Brain microvascular endothelial cell (primary cell): ENCODE measurements around the gene CYP2D6.
"Not testable (repeated sequence)": the region's sequence is repeated elsewhere in the genome, so short reads cannot be mapped to it uniquely, and the experiment has no call there.

Source experiments
- DNase-seq: peaks from one replicate; pipeline ENCODE4 v3.0.0-alpha.2; 2020
- H3K27ac ChIP-seq: fragments of 250-450 bp; sonication (Bioruptor Pico); 2 replicates; pipeline ENCODE4 v1.5.1; 2020; ENCODE audit warnings: mild to moderate bottlenecking, moderate library complexity
- H3K27me3 ChIP-seq: fragments of 250-450 bp; sonication (Bioruptor Pico); replicated peaks from 2 replicates; pipeline ENCODE4 v1.5.1; 2020; ENCODE audit warnings: mild to moderate bottlenecking
- H3K36me3 ChIP-seq: fragments of 250-450 bp; sonication (Bioruptor Pico); replicated peaks from 2 replicates; pipeline ENCODE4 v1.5.1; 2020; ENCODE audit warnings: mild to moderate bottlenecking
- H3K4me3 ChIP-seq: 2 replicates; pipeline ENCODE4 v1.5.1; 2011; ENCODE audit warnings: low read depth, mild to moderate bottlenecking, control low read depth, low read length, moderate library complexity
- in situ Hi-C: cut with HindIII; loops from 2 replicates; pipeline ENCODE4 v1.10.0; 2017; ENCODE audit warnings: low sequenced_read_pairs, low pct_ligation_motif_present
- TF ChIP-seq, protein P1 (sequence below): IDR thresholded peaks from 2 replicates; pipeline ENCODE4 v1.5.1; 2011; ENCODE audit warnings: low read depth, mild to moderate bottlenecking, moderate library complexity, low read length, control low read depth, inconsistent platforms; ENCODE audit errors: missing control alignments

Gene CYP2D6

DNA sequence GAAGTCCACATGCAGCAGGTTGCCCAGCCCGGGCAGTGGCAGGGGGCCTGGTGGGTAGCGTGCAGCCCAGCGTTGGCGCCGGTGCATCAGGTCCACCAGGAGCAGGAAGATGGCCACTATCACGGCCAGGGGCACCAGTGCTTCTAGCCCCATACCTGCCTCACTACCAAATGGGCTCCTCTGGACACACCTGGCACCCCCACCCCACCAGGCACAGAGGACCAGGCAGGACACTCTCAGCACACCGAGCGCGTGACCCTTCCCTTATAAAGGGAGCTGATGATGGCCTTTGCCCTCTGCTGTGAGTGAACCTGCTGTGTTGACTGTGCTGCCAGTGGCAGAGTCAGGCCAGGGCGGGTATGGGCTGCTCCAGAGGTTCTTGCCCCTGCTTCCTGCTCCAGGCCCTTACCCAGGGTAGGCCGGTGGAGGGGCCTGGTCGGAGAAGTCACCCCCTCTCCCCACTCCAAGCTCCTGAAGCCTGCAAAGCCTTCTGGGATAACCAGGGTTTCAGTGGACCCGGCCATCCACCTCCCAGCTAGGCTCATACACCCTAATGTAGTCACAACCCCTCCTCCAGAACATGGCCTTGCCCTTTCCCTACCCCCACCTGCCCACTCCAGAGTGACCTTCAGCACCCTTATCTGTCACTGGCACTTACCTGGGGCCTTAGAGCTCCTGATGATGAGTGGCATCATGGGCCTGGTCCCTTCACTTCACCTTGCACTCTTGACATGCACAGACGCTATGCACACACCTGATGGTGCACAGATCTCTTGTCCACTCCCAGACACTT lies at the start of gene CYP2D6:
CYP2D6 (minus strand) TSS at position 172 of the 793 bp plus-strand sequence; CDS start at position 153, 19 bp downstream.
- in situ Hi-C loops, H3K4me3 ChIP-seq, DNase-seq, H3K27me3 ChIP-seq, H3K36me3 ChIP-seq, H3K27ac ChIP-seq: not testable (repeated sequence)

DNA sequence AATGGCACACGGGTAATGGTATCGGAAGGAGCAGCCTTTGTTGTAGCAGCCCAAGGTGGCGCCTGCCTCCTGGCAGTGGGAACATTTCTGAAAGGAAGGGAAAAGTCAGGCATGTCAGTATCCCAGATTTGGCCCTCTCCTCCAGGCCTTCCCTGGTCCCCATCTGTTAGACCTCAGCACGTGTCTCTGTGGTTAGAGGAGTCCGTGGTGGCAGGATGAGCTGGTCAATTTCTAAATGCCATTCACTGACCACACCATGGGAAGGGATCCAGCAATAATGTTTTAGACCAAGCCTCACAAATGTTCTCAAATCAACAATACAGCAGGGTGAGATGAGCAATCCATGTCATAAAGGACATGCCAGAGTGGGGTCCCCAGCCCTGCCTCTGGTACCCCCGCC lies 49.0 kb upstream of the CYP2D6 start:
- TF ChIP-seq, protein P1, sequence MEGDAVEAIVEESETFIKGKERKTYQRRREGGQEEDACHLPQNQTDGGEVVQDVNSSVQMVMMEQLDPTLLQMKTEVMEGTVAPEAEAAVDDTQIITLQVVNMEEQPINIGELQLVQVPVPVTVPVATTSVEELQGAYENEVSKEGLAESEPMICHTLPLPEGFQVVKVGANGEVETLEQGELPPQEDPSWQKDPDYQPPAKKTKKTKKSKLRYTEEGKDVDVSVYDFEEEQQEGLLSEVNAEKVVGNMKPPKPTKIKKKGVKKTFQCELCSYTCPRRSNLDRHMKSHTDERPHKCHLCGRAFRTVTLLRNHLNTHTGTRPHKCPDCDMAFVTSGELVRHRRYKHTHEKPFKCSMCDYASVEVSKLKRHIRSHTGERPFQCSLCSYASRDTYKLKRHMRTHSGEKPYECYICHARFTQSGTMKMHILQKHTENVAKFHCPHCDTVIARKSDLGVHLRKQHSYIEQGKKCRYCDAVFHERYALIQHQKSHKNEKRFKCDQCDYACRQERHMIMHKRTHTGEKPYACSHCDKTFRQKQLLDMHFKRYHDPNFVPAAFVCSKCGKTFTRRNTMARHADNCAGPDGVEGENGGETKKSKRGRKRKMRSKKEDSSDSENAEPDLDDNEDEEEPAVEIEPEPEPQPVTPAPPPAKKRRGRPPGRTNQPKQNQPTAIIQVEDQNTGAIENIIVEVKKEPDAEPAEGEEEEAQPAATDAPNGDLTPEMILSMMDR: no peak
- no peak overlapping the region for H3K4me3 ChIP-seq
- H3K27me3 ChIP-seq: no peaks in the 10 kb centered on the region
- DNase-seq: peak; percentile 51
- no peaks in the 10 kb centered on the region for H3K36me3 ChIP-seq
- in situ Hi-C loops: no loop called here
- H3K27ac ChIP-seq: no peak overlapping the region

DNA sequence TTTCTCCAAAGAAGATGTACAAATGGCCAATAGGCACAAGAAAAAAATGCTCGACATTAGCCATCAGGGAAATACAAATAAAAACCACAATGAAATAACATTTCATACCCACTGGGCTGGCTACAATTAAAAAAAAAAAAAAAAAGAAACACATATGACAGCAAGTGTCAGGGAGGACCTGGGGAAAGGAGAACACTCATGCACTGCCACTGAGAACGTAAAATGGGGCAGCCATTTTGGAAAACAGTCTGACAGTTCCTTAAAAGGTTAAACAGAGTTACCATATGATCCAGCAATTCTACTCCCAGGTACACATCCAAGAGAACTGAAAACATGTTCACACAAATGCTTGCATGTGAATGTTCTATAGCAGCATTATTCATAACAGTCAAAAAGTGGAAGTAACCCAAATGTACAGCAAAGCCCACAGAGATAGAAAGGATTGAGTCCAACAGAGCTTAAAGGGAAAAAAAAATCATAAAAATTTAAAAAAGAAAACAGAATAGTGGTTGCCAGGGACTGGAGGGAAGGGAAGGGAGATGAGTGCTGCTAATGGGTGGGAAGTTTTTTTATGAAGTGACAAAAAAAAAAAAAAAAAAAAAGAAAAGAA lies 48.4 kb upstream of the CYP2D6 start:
- H3K4me3 ChIP-seq: no peak overlapping the region

DNA sequence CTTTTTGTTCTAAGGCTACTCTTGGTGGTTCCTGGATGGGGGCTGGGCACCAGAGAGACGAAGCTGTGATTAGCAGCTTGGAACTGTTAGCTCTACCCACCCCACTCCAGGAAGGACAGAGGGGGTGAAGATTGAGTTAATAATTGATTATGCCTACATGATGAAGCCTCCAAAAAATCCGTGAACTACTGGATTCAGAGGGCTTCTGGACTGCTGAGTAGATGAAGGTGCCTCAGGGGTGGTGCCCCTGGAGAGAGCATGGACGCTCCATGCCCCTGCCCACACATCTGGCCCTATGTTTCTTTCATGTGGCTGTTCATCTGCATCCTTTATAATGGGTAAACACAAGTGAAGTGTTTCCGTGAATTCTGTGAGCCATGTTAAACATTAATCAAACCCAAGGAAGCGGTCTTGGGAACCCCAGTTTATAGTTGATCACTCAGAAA lies 47.3 kb upstream of the CYP2D6 start:
- DNase-seq: no peak
- H3K27me3 ChIP-seq: no peaks in the 10 kb centered on the region
- no peak overlapping the region for H3K27ac ChIP-seq
- in situ Hi-C loops: no loop called here
- H3K36me3 ChIP-seq: no peaks in the 10 kb centered on the region
- no peak overlapping the region for H3K4me3 ChIP-seq
- TF ChIP-seq, protein P1: no peak

More for the DNA sequence above, 48.4 kb upstream of the CYP2D6 start:
- in situ Hi-C loops: no loop called here
- no peak for DNase-seq
- no peaks in the 10 kb centered on the region for H3K36me3 ChIP-seq
- no peak overlapping the region for H3K27ac ChIP-seq
- TF ChIP-seq, protein P1: no peak
- no peaks in the 10 kb centered on the region for H3K27me3 ChIP-seq

DNA sequence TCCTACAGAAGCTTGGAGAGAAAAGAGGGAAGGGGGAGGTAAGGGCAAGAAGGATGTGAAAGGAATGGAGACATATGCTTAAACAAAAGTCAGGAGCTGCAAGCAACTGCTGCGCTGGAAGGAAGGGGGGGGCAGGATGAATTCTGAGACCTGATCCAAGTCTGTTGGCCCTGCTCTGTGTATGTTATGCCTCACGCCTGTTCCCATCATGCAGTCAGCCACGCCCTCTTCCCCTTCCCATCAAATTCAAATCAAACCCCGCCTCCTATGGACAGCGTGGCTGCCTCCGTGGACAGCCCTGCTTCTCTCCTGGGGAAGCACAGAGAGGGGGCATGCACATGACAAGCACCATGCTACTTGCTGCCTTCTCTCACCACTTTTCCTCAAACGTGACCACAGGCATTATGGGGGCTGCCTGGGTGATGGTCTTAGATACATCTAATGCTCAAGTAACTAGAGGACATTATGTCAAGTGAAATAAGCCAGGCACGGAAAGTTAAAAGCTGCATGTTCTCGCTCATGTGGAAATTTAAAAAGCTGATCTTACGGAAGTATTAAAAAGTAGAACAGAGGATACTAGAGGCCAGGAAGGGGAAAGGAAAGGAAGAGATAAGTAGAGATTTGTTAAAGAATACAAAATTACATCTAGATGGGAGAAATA lies 45.8 kb upstream of the CYP2D6 start:
- Histone ChIP-seq H3K4me3 (no peak overlapping the region), H3K27me3 (no peaks in the 10 kb centered on the region), H3K36me3 (peaks cover 2% of the 10 kb centered on the region), H3K27ac (no peak overlapping the region)
- DNase-seq: no peak
- in situ Hi-C loops: no loop called here
- TF ChIP-seq, protein P1: no peak

DNA sequence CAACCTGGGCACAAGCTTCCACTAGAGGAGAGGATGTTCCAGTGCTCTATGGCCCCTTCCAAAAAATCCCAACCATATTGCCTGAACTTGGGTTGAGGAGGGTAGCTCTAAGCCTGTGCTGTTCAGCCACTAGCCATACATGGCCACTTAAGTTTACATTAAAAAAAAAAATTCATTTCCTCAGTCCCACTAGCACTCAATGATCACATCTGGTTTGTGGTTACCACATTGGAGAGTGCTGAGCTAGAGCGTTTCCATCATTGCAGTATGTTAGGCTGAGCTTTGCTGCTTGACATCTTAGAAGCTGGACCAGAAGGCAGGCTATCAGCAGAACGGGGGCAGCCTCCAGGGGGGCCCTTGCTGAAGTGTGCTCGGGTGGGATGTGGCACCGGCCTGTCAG lies 43.5 kb upstream of the CYP2D6 start:
- no peaks in the 10 kb centered on the region for H3K27me3 ChIP-seq
- in situ Hi-C loops: no loop called here
- DNase-seq: no peak
- no peak overlapping the region for H3K27ac ChIP-seq
- TF ChIP-seq, protein P1: no peak
- no peak overlapping the region for H3K4me3 ChIP-seq
- H3K36me3 ChIP-seq: peaks cover 8% of the 10 kb centered on the region
